ENCODE measurements around the gene BUB3. TPM values are rescaled to one million over a fixed set of nuclear protein-coding genes. Genes with fewer than 3 reads are reported as not detected.

Gene BUB3, protein sequence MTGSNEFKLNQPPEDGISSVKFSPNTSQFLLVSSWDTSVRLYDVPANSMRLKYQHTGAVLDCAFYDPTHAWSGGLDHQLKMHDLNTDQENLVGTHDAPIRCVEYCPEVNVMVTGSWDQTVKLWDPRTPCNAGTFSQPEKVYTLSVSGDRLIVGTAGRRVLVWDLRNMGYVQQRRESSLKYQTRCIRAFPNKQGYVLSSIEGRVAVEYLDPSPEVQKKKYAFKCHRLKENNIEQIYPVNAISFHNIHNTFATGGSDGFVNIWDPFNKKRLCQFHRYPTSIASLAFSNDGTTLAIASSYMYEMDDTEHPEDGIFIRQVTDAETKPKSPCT
- total RNA-seq: 10 to 100 TPM; 66.6 to 94.9 (median 84.3) TPM

DNA sequence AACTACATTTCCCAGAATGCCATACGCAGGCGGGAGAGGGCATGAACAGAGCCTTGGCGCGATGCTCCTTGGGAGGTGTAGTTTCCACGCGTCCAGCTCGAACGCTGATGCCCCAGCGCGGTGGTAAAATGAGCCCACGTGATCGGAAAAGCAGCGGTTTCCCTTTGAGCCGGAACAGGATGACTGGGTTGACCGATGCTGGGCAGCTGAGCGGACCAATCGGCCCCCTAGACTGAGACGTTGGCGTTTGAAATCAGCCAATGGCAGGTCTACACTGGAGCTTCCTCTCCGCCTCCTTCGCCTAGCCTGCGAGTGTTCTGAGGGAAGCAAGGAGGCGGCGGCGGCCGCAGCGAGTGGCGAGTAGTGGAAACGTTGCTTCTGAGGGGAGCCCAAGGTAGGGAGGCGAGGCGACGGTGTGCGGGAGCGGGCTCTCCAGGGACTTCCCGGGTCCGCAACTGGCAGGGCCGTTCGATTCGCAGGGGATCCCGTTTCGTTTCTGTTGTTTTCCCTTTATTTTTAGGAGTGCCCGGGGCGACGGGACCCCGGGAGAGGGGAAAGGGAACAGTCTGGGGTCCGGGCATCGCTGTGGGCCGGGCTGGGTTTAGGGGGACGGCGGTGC, at the start of gene BUB3:
BUB3 (plus strand) TSS at position 311 of the 619 bp plus-strand sequence. CDS start 516 bp downstream, outside the sequence.
- peak; percentile 99 for ATAC-seq (ENCODE audit: low FRiP score)
- peak; percentile 78 for DNase-seq (ENCODE audit: low spot score)
- TF ChIP-seq CTCF (IDR thresholded peaks at IDR 0.05): no peak

- TF ChIP-seq CTCF (IDR thresholded peaks at IDR 0.05): no peak
- DNase-seq (ENCODE audit: low spot score): no peak
- ATAC-seq (ENCODE audit: low FRiP score): no peak
Measured at GRCh38 chr10:123109466-123109865, 44.7 kb upstream of the BUB3 start.

GRCh38 chr10:123117644-123118417, 36.4 kb upstream of the BUB3 start:
- no peak for ATAC-seq (ENCODE audit: low FRiP score)
- TF ChIP-seq CTCF (IDR thresholded peaks at IDR 0.05): no peak
- DNase-seq (ENCODE audit: low spot score): no peak

GRCh38 chr10:123119081-123119480, 35.1 kb upstream of the BUB3 start:
- DNase-seq (ENCODE audit: low spot score): no peak
- ATAC-seq (ENCODE audit: low FRiP score): no peak
- no peak for TF ChIP-seq CTCF (IDR thresholded peaks at IDR 0.05)

DNA sequence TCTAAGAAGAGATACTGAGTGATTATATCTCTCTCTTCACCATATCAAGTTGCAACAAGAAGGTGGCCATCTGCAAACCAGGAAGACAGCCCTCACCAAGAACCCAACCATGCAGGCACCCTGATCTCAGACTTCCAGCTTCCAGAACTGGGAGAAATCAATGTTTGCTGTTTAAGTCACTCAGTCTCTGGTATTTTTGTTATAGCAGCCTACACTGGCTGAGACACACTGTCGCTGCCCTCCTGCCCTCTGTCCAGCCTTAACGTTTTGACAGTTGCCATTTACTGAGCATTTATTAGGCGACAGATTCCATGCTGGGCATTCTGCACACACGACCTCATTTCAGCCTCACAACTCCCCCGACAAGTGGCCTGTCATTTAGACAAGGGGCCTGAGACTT, 28.0 kb upstream of the BUB3 start:
- no peak for TF ChIP-seq CTCF (IDR thresholded peaks at IDR 0.05)
- no peak for DNase-seq (ENCODE audit: low spot score)

GRCh38 chr10:123129618-123130271, 24.5 kb upstream of the BUB3 start:
- ATAC-seq (ENCODE audit: low FRiP score) (no peak), DNase-seq (ENCODE audit: low spot score) (no peak)
- no peak for TF ChIP-seq CTCF (IDR thresholded peaks at IDR 0.05)

More for the DNA sequence above, 28.0 kb upstream of the BUB3 start:
- ATAC-seq (ENCODE audit: low FRiP score): no peak

All from omental fat pad (tissue), 4 donors.